GM19328 (cell line): Measurements from ENCODE around the gene MARCO.
"Not testable (repeated sequence)": the region's sequence is repeated elsewhere in the genome, so short reads cannot be mapped to it uniquely, and the experiment has no call there.

Experiments
- ATAC-seq: cut with Tn5 transposase; IDR thresholded peaks from one replicate; pipeline ENCODE4 v1.9.1; 2021; ENCODE audit warnings: mild to moderate bottlenecking, moderate library complexity; ENCODE audit not compliant: unreplicated experiment

Gene MARCO

GRCh38 chr2:119003856-119004255, 61.9 kb downstream of the MARCO start:
- not testable (repeated sequence) for ATAC-seq

- ATAC-seq: no peak
These were observed 62.6 kb downstream of the MARCO start for GRCh38 chr2:119004602-119005001.

- no peak for ATAC-seq
These were observed 63.1 kb downstream of the MARCO start for GRCh38 chr2:119005051-119005450.

- no peak for ATAC-seq
These were observed 63.6 kb downstream of the MARCO start for GRCh38 chr2:119005555-119005954.

- ATAC-seq: no peak
These were observed 64.4 kb downstream of the MARCO start for GRCh38 chr2:119006441-119006840.

- no peak for ATAC-seq
These were observed 66.1 kb downstream of the MARCO start for GRCh38 chr2:119008108-119008507.

- ATAC-seq: no peak
These were observed 67.1 kb downstream of the MARCO start for GRCh38 chr2:119009110-119009509.

GRCh38 chr2:119010336-119010735, 68.3 kb downstream of the MARCO start:
- ATAC-seq: no peak

GRCh38 chr2:119011162-119011909, 69.3 kb downstream of the MARCO start:
- ATAC-seq: no peak

- no peak for ATAC-seq
These were observed 69.9 kb downstream of the MARCO start for GRCh38 chr2:119011910-119012209.

- ATAC-seq: no peak
These were observed 70.6 kb downstream of the MARCO start for GRCh38 chr2:119012345-119013301.

GRCh38 chr2:119013671-119014070, 71.7 kb downstream of the MARCO start:
- ATAC-seq: no peak

GRCh38 chr2:119015845-119016244, 73.9 kb downstream of the MARCO start:
- ATAC-seq: no peak

- ATAC-seq: no peak
These were observed 77.5 kb downstream of the MARCO start for GRCh38 chr2:119019521-119019920.

GRCh38 chr2:119022678-119023077, 80.7 kb downstream of the MARCO start:
- ATAC-seq: no peak

- no peak for ATAC-seq
These were observed 81.5 kb downstream of the MARCO start for GRCh38 chr2:119023534-119023933.

- no peak for ATAC-seq
These were observed 82.2 kb downstream of the MARCO start for GRCh38 chr2:119024152-119024551.

GRCh38 chr2:119024568-119024967, 82.6 kb downstream of the MARCO start:
- ATAC-seq: no peak

- no peak for ATAC-seq
These were observed 83.0 kb downstream of the MARCO start for GRCh38 chr2:119025013-119025412.

GRCh38 chr2:119025762-119026351, 83.9 kb downstream of the MARCO start:
- ATAC-seq: no peak

- no peak for ATAC-seq
These were observed 84.9 kb downstream of the MARCO start for GRCh38 chr2:119026890-119027289.
